Fibroblast of the aortic adventitia (primary cell): ENCODE data around the gene ATP6V0E2. TPM values are rescaled to one million over a fixed set of nuclear protein-coding genes. Genes with fewer than 3 reads are reported as not detected.

Experiments
- DNase-seq: peaks from one replicate; pipeline ENCODE4 v3.0.0-alpha.2; 2010; ENCODE audit warnings: low read depth
- H3K4me3 ChIP-seq: 2 replicates; pipeline ENCODE4 v1.5.1; 2011; ENCODE audit warnings: low read depth, mild to moderate bottlenecking, control low read depth, low read length, moderate library complexity
- total RNA-seq: library from RNA; depleted of rRNA; stranded (reverse); fragments of >200 nt; gene quantifications from 2 replicates; pipeline ENCODE4 v1.2.3, GENCODE V29; 2012; ENCODE audit warnings: low replicate concordance
- TF ChIP-seq, protein P1 (sequence below): IDR thresholded peaks from 2 replicates; pipeline ENCODE4 v1.5.1; 2011; ENCODE audit warnings: mild to moderate bottlenecking, low read length, control low read depth, inconsistent platforms; ENCODE audit not compliant: insufficient read depth

ATP6V0E2 gene
- total RNA-seq, 1 donor, result 22.5 TPM

DNA sequence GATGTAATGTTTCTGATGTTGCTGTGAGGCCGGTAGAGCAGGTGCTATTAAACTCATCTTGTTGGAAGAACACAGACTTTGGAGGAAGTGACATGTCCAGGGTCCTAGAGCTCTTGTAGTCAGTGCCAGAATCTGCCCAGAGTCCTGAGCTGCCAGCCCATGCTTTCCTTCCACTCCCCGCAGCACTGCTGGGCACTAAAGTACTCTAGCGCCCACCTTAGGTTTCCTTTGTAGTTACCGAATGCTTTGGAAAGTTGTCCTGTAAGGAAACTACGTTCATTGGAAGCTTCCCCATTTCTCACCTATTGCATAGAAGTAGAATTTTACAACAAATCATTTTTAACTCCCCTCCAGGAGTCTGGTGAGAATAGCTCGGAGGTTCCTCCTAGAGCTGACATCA lies 24.6 kb upstream of the ATP6V0E2 start:
- no peak overlapping the region for H3K4me3 ChIP-seq
- no peak for DNase-seq
- TF ChIP-seq, protein P1, sequence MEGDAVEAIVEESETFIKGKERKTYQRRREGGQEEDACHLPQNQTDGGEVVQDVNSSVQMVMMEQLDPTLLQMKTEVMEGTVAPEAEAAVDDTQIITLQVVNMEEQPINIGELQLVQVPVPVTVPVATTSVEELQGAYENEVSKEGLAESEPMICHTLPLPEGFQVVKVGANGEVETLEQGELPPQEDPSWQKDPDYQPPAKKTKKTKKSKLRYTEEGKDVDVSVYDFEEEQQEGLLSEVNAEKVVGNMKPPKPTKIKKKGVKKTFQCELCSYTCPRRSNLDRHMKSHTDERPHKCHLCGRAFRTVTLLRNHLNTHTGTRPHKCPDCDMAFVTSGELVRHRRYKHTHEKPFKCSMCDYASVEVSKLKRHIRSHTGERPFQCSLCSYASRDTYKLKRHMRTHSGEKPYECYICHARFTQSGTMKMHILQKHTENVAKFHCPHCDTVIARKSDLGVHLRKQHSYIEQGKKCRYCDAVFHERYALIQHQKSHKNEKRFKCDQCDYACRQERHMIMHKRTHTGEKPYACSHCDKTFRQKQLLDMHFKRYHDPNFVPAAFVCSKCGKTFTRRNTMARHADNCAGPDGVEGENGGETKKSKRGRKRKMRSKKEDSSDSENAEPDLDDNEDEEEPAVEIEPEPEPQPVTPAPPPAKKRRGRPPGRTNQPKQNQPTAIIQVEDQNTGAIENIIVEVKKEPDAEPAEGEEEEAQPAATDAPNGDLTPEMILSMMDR, result no peak

DNA sequence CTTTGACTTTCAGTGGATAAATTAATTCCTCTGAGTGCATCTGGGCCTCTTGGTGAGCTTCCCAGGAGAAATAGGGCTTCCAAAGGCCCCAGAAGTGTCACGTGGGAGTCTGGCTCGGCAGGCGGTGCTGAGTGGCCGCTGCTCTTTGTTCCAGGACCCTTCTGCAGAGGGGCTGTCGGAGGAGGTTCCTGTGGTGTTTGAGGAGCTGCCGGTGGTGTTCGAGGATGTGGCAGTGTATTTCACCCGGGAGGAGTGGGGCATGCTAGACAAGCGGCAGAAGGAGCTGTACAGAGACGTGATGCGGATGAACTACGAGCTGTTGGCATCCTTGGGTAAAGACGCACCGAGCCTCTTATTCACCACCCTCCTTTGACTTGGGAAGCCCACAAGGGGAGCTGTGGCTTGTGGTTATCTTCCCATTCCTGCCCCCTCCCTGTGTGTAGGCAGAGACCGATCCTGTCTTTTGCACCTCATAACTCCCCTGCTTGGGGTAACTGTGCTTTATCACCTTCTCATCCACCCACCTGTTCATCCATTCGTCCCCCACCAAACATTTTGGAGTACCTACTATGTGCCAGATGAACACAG lies 23.7 kb upstream of the ATP6V0E2 start:
- TF ChIP-seq, protein P1, result no peak
- no peak for DNase-seq
- H3K4me3 ChIP-seq, result no peak overlapping the region

DNA sequence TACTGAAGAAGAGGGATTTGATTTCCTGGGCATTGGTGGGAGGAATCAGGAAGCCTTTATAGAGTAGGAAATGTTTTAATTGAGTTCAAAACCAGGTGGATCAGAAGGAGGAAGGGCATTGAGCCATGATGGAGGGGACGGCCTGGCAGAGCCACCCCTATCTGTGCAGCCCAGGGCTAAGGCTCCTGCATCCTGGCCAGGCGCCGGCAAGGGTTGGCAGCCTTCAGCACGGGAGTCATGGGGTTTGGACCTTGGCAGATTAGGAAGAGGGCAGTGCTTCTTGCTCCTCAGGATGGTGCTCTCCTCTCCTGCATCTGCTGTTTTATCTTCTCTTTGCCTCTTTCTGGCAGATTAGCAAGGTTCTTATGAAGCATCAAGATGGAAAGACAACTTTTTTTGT lies 23.1 kb upstream of the ATP6V0E2 start:
- H3K4me3 ChIP-seq, result no peak overlapping the region
- TF ChIP-seq, protein P1, result no peak
- no peak for DNase-seq

DNA sequence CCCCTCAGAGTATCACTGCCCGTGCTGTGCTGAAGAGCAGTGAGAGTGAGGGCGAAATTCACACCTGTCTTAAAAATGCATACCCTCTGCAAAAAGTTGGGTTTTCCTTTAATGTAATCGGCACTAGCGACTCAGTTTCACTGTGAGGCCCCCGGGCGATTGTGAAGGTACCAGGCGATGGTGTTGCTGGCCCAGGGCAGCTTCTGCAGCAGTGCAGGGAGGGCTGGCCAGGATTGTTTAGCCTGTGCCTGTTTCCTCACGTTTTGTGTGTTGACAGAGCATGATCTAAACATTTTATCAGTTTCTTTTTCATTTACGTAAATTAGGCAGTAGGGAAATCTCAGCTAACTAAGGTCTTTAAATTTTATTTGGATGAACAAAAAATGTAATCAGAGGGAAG lies 22.3 kb upstream of the ATP6V0E2 start:
- TF ChIP-seq, protein P1, result no peak
- DNase-seq, result no peak
- no peak overlapping the region for H3K4me3 ChIP-seq

DNA sequence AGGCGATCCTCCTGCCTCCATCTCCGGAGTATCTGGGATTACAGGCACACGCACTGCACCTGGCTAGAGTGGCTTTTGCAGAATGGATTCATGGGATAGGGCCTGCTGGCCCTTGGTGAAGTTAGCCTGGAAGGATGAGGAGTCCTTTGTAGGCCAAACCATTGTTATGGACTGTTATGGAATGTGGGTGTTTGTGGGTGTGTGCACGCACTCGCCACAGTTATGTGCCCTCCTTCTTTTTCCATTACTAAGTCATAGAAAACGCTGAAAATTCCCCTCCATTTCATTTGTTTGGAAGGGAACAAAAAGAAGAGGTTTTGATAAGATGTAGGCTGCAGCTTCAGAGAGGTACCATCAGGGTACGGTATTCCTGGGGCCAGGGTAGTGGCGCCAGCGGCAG lies 20.6 kb upstream of the ATP6V0E2 start:
- TF ChIP-seq, protein P1, result no peak
- H3K4me3 ChIP-seq, result no peak overlapping the region
- peak; percentile 10 for DNase-seq

DNA sequence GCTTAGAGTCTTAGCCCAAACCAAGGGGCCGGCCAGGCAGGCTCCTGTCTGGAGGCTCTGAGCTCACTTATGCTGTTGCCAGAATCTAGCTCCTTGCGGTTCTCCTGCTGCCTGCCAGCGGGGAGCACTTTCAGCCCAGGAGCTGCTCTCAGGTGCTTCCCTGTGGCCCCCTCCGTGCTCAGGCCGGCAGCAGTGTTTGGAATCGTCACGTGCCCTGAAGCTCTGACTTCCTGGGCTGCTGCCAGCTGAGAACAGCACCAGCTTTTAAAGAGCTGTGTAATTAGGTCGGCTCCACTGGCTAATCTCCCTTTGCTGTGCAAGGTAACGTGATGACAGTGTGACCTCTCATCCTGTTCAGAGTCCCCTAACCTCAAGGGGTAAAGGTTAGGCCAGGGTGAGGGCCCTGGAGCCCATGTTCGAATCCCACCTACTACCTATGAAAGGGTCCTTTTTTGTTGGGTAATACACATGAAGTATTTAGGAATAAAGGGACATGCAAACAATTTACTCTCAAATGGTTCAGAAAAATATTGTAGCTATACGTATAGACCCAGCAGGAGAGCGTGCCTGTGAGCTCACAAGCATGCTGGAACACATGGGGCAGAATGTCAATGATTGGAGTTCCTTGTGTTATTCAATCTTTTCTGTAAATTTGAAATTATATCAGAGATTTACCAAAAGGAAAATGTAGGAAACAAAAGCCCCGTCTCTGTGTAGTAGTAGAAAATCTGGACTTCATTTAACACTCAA lies 19.0 kb upstream of the ATP6V0E2 start:
- DNase-seq, result peak; percentile 11
- H3K4me3 ChIP-seq, result no peak overlapping the region
- TF ChIP-seq, protein P1, result no peak
